Fibroblast of mammary gland (primary cell): ENCODE results near the gene NCF4.

Experiments
- DNase-seq: peaks from one replicate; pipeline ENCODE4 v3.0.0-alpha.2; 2010; ENCODE audit warnings: low read depth
- H3K4me3 ChIP-seq: 2 replicates; pipeline ENCODE4 v1.5.1; 2011; ENCODE audit warnings: low read depth, mild to moderate bottlenecking, low read length, moderate library complexity; ENCODE audit not compliant: control insufficient read depth
- TF ChIP-seq, protein P1 (sequence below): conservative IDR thresholded peaks from 2 replicates; pipeline ENCODE4 v1.5.1; 2011; ENCODE audit warnings: low read depth, low read length, inconsistent platforms; ENCODE audit not compliant: control insufficient read depth, insufficient read depth

Gene NCF4

DNA sequence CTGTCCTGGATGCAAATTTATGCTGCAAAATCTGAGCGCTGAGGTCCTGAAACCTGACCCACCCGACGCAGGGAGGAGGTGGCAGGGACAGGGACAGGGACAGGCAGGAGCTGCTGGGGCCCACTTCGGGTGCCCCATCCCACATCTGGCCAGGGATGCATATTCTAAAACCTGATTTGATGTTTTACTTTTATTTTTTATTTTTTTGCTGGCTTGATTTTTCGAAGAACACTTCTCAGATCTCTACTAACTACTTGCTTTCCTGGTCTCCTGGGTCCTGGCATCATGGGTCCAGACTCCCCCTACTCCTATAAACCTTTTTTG is 43.3 kb upstream of the NCF4 start:
- DNase-seq: no peak
- no peak overlapping the region for H3K4me3 ChIP-seq
- TF ChIP-seq, protein P1, sequence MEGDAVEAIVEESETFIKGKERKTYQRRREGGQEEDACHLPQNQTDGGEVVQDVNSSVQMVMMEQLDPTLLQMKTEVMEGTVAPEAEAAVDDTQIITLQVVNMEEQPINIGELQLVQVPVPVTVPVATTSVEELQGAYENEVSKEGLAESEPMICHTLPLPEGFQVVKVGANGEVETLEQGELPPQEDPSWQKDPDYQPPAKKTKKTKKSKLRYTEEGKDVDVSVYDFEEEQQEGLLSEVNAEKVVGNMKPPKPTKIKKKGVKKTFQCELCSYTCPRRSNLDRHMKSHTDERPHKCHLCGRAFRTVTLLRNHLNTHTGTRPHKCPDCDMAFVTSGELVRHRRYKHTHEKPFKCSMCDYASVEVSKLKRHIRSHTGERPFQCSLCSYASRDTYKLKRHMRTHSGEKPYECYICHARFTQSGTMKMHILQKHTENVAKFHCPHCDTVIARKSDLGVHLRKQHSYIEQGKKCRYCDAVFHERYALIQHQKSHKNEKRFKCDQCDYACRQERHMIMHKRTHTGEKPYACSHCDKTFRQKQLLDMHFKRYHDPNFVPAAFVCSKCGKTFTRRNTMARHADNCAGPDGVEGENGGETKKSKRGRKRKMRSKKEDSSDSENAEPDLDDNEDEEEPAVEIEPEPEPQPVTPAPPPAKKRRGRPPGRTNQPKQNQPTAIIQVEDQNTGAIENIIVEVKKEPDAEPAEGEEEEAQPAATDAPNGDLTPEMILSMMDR: no peak

GRCh38 chr22:36818010-36818642 is 42.7 kb upstream of the NCF4 start:
- no peak overlapping the region for H3K4me3 ChIP-seq
- peak; percentile 17 for DNase-seq
- TF ChIP-seq, protein P1: no peak

DNA sequence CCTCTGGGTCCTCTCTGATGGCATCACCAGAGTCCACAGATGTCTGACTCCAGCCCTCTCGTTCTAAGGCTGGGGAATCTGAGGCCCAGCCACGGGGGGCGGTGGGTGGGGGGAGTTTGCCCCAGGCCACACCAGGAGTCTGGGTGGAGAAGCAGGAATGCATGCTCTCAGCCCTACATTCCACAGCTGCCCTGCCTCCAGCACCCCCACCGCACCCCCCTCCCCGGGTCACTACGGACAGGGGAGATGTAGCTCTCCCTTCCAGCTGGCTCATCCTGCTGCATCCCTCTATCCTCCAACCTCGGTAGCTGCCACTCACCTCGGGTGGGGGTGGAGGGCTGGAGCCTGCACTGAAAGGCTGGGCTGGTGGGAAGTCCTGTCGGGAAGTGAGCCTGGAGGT is 41.7 kb upstream of the NCF4 start:
- no peak overlapping the region for H3K4me3 ChIP-seq
- no peak for DNase-seq
- TF ChIP-seq, protein P1: no peak

- H3K4me3 ChIP-seq: no peak overlapping the region
- DNase-seq: no peak
- TF ChIP-seq, protein P1: no peak
Measured at GRCh38 chr22:36822581-36822980, 38.2 kb upstream of the NCF4 start.

DNA sequence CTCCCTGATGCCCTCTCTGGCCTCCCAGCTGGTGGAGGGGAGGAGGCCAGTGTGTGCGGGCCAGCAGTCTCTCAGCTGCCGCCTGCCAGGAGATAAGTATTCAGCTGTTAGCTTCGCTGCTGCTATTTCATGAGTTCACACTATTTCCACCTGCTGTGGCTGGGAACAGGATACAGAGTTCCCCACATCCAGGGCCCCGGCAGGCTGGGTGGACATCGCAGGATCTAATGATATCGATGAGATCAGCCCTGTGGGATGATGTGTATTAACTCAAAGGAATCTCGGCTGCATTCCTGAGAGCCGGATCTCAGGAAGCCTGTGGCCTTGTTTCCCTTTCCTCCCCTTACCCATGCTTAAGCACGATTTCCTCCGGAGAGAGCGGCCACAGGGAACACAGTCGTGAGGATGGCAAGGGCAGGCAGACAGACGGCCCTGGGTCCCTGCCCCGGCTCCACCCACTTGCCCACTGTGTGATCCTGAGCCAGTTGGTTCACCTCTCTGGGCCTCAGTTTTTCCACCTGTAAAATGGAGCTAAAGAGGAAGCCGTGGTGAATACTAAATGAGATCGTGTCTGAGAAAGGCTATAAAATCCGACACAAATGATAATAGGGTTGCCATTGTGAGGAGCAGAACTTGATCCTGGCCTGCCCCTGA is 37.5 kb upstream of the NCF4 start:
- no peak overlapping the region for H3K4me3 ChIP-seq
- no peak for DNase-seq
- TF ChIP-seq, protein P1: no peak

DNA sequence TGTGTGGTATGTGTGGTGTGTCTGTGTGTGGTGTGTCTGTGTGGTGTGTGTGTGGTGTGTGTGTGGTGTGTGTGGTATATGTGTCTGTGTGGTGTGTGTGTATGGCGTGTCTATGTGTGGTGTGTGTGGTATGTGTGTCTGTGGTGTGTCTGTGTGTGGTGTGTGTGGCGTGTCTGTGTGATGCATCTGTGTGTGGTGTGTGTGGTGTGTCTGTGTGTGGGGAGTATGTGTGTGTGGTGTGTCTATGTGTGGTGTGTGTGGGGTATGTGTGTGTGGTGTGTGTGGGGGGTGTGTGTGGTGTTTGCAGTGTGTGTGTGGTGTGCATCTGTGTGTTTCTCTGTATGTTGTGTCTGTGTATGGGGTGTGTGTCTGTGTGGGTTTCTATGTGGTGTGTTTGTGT is 36.2 kb upstream of the NCF4 start:
- TF ChIP-seq, protein P1: no peak
- no peak overlapping the region for H3K4me3 ChIP-seq
- DNase-seq: no peak
